HG03045 (cell line): ENCODE measurements around the gene ING5.
A peak's percentile ranks its signal among the peaks of the same experiment; 100 is the strongest.
"Not testable (repeated sequence)": the region's sequence is repeated elsewhere in the genome, so short reads cannot be mapped to it uniquely, and the experiment has no call there.

Experiments used
- ATAC-seq: cut with Tn5 transposase; IDR thresholded peaks from one replicate; pipeline ENCODE4 v1.9.1; 2021; ENCODE audit warnings: mild to moderate bottlenecking, moderate library complexity; ENCODE audit not compliant: unreplicated experiment

ING5 gene

DNA sequence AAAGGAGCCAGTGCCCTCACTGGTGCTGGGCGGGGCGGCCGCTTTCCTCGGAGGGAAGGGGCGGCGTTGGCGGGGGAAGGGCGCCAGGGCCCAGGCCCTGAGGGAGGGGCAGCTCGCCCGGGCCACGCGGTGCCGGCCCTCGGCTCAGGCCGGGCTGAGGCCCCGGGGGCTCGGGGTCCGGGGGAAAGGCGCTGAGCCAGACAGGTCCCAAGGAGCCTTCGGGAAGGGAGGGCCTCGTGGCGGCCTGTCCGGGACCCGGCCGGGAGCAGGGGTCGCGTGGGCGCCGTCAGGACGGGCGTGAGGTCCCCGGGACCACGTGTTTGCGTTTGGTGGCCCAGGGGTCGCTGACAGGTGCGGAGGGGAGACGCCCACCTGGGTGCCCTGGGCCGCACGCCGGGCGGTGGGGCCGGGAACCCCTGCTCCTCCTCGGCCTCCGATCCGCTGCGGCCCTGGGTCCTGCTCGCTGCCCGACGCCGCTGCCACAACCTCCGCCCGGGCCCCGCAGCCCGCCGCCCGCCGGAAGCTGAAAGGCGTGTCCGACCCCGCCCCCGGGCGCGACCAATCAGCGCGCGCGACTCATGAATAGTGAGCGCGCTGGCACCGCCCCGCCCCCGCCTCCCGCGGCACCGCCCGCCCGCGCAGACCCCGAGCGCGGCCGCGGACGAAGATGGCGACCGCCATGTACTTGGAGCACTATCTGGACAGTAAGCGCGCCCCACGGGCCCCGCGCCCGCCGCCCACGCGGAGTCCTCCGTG lies at the start of gene ING5:
ING5 (plus strand) TSS at position 641 of the 756 bp plus-strand sequence; CDS start at position 668, 27 bp downstream.
- ATAC-seq, result peak; percentile 57

DNA sequence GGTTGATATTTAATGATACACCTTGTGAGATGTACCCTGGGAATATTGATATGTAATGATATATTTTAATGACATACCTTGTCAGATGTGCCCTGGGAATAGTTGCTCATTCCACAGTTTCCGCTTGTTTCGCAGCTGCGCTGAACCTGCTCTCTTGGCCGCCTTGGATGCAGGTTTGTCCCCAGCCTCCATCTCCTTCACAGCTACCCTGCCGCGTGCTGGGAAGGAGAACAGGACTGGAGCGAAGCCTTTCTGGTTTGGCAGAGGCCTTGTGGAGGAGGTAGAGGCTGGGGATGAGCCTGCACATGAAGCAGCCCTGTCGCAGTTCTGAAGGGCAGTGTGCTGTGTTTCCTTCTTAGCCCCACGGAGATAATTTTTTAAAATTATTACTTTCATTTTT lies 49.7 kb upstream of the ING5 start:
- ATAC-seq, result no peak

DNA sequence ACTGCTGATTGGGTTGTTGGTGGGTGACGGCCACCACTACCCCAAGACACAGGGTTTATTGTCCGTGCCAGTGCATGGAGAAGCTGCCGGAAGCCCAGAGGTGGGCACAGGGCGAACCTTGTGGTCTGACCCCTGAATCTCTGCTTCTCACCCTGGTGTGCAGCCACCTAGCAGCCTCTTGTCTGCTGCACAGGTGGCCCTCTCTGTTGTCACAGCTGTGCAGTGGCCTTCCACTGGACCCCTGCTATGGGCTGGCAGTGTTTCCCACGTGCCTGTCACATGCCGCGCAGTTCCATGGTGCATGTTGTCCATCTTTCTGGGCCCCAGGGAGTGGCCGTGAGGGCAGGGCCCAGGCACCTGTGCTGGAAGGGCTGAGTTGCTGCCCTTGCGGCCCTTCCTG lies 49.1 kb upstream of the ING5 start:
- ATAC-seq, result no peak

DNA sequence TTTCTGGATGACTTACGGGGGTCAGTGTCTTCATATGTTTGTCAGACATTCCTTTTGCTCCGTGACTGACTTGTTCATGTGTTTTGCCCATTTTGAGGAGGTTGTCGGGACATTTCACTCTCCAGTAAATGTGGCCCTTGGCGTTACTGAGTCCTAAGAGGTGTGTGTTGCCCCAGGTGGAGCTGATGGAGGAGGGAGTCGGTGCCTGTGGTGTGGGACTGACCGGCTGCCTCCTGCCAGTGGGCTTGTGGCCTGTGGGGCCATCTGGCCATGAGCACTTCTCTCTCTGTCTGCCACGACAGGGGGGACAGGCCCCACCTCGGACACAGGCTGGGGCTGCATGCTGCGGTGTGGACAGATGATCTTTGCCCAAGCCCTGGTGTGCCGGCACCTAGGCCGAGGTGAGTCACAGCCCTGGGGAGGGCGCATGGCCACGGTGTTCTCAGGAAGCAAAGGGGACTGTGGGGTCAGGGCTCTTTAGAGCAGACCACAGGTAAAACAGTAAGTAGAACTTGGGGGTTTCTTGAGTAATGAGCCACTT lies 48.6 kb upstream of the ING5 start:
- ATAC-seq, result no peak

DNA sequence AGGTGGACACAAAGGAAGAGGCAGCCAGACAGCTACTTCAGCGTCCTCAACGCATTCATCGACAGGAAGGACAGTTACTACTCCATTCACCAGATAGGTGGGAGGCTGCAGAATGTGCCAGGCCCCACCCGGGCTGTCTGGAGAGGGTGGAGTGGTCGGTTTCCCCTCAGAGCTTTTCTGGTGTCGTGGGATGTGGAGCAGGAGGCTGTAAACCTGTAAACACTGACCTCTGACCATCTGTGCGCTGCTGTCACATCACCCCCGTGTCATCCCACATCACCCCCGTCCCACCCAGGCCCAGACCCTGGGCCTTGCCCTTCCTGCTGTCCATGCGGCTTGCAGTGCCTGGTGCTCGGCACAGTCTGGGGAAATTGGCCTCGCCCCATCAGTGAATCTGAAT lies 47.3 kb upstream of the ING5 start:
- ATAC-seq, result no peak

DNA sequence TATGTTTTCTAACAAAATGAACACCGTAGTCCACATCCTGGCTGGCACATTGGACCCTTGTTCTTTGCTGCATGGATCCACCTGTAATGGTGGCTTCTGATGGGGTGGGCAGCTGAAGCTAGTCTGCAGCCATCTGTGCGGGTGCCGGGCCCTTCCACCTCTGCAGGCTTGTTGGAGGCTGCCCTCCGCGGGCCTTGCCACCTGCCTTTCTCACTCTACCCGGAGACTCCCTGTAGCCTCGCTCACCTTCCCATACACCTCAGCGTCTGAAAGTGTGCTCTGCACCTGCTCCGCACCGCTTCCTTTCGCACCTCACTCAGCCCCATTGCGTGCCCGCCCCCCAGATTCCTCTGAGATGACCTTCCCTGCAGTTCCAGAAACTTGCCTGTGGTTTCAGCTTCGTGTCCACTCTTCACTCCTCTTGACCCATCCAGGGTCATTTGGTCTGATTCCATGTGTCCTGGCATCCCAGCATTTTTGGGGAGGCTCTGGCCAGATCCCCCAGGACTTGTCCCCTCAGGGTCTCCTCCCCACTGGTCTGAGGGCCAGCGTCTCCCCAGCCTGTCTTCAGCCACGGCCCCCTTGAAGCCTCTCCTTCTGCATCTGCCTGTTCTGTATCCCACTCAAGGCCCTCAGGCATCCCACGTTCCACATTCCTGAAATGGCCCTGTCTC lies 46.2 kb upstream of the ING5 start:
- no peak for ATAC-seq

DNA sequence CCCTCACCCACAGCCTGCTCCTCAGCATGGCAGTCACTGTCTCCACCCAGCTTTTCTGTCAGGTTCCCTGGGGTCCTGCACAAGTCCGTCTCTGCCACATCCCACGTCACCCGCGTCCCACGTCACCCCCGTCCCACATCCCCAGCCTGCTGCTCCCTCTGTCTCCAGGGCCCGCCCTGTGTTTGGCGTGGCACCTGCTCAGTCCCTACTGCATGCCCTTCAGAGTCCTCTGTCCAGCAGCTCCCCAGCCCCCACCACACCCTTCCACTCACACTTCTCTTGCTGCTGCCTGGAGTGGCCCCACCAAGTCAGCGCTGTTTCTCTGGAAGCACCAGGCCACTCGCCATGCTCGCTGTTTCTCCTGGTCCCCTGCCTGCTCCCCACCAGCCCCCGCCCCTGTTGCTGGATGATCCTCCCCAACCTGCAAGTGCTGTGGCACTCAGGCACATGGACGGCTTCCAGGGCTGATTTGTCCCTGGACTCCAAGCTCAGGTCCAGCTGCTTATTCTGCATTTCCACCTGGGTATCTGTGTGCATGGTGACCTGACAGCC lies 45.6 kb upstream of the ING5 start:
- no peak for ATAC-seq

DNA sequence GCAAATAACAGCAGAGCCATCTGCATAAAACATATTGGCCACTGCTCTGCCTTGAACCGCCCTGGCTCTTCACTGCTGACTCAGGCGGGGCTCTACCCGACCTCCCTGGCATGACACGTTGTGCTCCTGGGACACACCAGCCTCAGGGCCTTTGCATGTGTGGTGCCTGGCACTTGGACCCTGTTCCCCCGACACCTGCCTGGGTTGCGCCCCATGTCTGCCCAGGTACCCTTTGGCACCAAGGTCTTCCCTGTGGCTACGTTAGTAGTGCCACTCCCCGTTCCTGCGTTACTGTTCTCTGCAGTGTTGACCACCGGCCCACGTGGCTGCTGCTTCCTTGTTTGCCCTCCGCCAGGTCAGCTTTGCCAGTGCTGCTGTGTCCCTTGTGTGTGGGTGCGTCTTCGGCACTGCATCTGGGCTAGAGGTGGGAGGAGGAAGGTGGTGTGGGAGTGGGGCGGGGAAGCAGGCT lies 44.0 kb upstream of the ING5 start:
- ATAC-seq, result no peak

DNA sequence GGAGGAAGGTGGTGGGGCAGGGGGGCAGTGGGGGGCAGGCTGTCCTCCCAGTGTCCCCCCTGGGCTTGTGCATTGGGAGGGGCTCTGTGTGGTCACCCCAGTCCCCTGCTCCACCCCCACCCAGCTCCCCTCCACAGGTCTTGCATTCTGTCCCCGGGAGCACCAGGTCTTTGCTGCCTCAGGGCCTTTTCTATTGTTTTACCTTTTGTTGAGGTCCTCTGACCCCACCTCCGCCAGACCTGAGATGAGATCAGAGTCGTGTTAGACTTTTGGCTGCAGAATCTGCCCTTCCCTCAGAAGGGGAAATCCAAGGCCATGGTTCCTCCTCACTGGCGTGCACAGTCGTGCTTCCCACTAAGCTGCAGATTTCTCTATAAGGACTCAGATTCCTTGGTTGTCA lies 43.5 kb upstream of the ING5 start:
- no peak for ATAC-seq

DNA sequence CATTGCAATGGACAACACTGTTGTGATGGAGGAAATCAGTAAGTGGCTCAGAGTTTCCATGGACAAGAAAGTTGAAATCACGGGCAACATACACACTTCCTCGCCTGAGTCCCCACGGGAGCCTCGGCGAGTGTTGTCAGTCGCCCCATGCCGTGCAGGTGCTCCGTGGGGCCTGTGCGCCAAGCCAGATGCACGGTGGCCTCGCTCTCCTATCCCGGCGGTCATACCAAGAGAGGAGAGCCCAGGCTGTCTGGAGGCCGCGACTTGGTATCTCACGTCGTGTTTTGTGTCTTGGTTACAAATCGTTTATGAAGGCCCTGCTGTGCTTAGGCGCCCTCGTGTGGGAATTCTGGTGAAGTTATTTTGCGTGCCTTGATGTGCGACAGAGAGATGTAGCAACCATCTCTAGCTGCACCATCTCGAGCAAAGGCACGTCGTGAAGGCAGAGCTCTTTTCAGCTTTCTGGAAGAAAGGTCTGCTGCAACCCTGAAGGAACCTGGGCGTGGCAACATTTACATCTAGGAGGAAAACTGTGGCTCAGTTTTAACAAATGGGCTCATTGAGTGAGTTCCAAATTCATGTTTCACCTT lies 42.6 kb upstream of the ING5 start:
- no peak for ATAC-seq

DNA sequence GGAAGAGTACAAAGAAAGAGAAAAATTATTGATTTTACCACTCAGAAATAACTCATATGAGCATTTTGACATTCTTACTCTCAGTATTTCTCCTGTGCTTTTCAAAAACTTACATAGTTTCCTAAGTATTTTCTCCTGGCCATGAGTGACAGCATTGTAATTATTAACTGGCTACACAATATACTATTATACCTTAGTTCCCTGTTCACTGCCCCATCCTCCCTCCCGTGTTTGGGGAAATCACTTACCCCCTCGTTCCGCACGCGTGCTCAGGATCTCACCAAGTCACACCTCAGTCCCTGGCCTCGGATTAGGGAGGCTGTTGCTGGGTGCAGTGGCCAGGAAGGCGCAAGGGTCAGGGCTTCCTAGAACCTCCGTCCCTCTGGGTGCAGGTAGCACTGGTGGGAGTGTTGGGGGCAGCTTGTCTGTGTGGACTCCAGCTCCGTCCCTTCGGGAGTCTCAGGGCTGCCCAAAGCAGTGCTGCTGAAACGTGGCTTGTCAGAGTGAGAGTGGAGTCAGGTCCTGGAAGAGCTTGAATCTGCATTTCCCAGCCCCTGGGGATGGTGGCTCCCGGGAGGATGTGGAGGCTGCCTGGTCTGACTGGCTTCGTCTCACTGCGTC lies 41.1 kb upstream of the ING5 start:
- no peak for ATAC-seq

DNA sequence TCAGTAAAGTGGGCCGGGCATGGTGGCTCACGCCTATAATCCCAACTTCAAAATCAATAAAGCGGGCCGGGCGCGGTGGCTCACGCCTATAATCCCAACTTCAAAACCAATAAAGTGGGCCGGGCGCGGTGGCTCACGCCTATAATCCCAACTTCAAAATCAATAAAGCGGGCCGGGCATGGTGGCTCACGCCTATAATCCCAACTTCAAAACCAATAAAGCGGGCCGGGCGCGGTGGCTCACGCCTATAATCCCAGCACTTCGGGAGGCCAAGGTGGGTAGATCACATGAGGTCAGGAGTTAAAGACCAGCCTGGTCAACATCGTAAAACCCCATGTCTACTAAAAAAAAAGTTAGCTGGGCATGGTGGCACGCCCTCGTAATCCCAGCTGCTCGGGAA lies 39.1 kb upstream of the ING5 start:
- ATAC-seq, result not testable (repeated sequence)

DNA sequence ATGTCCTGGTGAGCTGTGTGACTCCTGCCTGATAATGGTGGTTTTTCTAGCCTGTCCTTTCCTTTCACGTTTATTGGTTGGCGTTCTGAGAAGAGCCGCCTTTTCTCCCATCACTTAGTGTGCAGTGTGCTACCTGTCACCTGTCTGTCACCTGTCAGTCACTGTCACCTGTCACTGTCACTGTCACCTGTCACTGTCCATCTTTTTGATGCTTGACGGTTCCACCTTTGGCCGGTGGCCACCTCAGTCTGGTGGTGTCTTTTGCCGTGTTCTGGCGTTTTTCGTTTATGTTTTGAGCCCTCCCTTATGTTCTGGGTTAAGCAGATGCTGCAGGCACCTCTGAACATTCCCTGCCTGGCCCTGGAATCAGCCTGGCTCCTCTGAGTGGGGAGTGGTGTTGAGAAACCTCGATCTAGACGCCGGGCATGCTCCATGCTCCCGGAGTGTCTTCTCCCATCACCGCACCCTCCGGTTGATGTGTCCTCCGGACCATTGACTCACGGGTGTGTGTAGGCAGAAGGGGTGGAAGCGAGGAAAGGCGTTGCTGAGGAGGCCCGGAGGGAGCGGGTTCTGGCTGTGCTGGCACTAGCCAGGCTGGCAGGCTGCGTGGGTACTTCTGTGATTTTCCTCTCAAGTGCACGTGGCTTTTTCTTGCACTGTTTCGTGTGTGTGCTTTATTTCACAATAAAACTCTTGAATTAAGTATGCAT lies 36.0 kb upstream of the ING5 start:
- no peak for ATAC-seq

DNA sequence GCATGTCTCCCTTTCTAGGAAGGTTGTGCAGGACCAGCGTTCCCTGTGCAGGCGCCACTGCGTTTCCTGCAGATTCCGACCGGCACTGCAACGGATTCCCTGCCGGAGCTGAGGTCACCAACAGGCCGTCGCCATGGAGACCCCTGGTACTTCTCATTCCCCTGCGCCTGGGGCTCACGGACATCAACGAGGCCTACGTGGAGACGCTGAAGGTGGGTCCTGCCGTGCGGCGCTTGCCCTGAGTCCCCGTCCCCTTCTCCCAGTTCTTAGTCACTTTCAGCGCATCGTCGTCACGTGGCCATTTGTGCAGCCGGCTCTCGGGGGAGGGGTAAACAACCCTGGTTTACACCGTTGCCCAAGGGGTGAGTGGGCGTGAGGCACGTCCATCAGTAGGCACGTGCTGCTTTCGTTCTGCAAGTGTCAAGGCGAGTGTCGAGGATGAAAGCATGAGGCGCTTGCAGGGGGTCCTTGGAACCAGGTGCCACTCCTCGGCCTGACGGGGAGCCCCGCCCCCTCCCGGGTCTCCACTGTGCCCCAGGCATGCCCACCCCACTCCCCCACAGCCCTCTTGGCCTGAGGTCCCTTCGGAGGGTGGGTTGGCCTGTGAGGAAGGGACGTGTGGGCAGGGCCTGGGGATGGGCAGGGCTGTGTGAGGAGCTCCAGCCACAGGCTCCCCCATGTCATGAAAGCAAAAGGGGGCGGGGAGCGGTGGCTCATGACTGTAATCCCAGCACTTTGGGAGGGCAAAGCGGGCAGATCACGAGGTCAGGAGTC lies 35.0 kb upstream of the ING5 start:
- ATAC-seq, result no peak

DNA sequence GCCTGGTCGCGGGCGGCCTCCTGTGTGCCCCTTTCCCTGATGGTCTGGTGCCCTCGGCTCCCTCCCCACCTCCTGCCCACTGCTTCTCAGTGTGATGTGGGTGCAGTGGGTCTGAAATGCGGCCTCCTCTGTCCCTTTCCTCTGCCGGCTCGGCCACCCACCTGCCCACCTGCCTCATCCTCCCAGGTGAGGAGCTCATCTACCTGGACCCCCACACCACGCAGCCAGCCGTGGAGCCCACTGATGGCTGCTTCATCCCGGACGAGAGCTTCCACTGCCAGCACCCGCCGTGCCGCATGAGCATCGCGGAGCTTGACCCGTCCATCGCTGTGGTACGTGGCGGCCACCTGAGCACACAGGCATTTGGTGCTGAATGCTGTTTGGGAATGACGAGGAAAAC lies 33.5 kb upstream of the ING5 start:
- ATAC-seq, result no peak

DNA sequence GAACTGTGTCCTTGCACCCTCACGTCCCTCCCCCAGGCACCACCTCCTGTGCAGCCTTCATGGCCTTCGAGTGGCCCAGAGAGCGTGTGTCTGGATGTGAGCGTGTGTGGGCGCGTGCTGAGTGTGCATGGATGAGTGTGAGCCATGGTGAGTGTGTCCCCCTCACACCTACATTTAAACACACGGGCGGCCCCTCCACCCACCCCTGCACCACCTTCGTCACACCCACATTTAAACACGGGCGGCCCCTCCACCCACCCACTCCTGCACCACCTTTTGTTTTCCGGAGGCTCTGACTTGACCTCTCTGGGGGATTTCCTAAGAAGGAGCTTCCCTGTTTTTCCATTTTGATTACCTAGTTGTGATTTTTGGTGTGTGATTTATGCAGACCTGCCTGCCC lies 33.0 kb upstream of the ING5 start:
- no peak for ATAC-seq

DNA sequence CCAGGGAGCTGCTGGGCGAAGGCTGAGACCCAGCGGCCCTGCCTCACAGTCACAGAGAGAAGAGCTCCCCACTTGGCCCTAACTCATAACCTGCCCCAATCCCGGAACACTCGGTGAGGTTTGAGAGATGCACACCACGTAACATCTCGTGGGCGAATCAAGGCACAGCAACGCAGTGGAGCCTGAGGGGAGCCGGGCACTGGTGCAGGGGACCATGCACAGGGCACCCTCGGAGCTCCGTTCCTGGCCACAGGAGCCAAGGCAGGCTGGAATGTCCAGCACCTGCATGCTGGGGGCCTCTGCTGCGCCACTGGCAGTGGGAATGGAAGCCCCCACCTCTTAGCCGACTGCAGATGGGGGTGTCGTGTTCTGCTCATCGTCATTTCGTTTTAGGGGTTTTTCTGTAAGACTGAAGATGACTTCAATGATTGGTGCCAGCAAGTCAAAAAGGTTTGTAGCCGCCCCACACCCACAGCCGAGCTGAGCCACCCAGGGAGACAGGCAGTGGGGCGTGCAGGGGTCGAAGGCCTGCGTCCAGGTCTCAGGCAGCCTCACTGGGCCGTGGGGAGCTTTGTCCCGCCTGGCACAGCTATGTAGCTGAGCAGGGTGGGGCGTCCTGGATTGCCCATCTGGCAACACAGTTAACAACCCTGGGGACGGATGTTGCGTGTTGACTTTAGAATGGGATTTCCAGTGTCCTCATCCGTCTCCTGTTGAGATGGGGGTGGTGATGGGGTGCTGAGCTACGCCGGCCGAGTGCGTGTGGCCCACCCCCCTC lies 31.3 kb upstream of the ING5 start:
- no peak for ATAC-seq

DNA sequence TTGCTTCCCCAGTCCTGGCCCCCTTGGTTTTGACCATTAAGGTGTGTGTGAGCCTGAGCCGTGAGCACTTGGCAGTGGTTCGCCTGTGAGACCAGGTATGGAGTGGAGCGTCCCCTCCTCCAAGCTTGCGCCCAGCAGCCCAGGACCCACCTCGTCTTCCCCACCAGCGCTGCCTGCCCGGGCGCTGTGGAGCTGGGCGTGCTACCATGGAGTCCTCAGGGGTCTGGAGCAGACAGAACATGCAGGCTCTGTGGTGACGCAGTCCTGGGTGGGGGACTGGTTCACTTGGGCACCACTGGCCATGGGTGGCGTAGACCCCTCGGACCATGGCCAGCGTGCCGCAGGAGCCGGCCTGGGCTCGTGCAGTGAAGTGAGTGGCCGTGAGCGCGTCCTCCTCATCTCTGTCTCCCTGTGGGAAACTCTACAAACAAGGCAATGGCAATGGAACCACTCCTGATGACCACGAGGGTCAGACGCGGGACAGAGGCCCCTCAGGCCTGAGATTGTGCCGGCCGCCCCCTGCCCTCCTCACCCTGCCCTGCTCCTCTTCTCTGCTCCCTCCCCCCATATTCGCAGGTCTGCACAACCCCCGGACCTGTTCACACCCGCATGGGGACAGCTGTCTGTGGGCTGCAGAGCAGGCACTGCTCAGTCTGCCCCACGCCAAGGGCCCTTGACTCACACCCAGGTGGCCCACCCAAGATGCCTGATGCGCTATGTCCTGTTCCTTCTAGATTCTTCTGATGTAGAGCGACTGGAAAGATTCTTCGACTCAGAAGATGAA lies 30.2 kb upstream of the ING5 start:
- ATAC-seq, result no peak
